AG10803 (cell line): ENCODE measurements around the gene XPOT.
A peak's percentile ranks its signal among the peaks of the same experiment; 100 is the strongest.

Experiments
- DNase-seq: peaks from one replicate; pipeline ENCODE4 v3.0.0; 2010; ENCODE audit warnings: low read depth
- H3K4me3 ChIP-seq: 2 replicates; pipeline ENCODE4 v1.5.1; 2011; ENCODE audit warnings: mild to moderate bottlenecking, low read length, control low read depth
- TF ChIP-seq, protein P1 (sequence below): conservative IDR thresholded peaks from 2 replicates; pipeline ENCODE4 v1.5.1; 2011; ENCODE audit warnings: mild to moderate bottlenecking, low read length, control low read depth, inconsistent platforms

Gene XPOT

DNA sequence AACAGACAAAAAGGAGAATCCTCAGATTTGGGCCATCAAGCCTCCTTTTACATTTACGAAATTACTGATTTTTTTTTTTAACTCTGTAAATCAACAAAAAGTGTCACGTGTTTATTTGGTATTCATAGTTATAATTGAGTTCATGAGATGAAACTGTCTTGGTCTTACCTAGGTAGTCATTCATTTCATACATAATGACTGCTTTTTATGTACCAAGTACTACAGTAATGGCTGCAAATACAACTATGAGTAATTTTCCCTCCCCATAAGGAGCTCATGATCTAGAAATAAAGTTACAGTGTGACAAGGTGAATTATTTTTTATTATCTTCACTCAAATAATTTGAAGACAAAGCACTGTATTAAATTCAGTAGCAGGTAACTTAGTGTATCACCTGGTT is 41.3 kb downstream of the XPOT start:
- TF ChIP-seq, protein P1, sequence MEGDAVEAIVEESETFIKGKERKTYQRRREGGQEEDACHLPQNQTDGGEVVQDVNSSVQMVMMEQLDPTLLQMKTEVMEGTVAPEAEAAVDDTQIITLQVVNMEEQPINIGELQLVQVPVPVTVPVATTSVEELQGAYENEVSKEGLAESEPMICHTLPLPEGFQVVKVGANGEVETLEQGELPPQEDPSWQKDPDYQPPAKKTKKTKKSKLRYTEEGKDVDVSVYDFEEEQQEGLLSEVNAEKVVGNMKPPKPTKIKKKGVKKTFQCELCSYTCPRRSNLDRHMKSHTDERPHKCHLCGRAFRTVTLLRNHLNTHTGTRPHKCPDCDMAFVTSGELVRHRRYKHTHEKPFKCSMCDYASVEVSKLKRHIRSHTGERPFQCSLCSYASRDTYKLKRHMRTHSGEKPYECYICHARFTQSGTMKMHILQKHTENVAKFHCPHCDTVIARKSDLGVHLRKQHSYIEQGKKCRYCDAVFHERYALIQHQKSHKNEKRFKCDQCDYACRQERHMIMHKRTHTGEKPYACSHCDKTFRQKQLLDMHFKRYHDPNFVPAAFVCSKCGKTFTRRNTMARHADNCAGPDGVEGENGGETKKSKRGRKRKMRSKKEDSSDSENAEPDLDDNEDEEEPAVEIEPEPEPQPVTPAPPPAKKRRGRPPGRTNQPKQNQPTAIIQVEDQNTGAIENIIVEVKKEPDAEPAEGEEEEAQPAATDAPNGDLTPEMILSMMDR = no peak
- no peak for DNase-seq
- H3K4me3 ChIP-seq = no peak overlapping the region

DNA sequence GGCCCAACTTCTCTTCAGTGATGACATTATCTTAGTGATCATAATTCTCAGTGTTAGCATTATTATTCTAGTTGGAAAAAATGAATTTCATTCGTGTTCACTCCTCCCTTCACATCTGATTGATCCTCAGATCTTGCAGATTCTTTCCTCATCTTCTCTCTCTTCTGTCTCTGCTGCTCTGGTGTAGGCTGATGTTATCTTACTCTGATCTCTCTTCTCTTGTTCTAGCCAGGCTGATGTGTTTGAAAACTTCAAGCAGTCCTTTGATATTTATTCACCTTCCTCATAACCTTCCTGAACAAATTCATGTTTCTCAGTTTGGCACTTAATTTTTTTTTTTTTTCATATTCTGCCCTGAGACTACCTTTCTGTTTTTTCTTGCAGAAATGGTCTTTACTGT is 42.1 kb downstream of the XPOT start:
- DNase-seq = no peak
- no peak overlapping the region for H3K4me3 ChIP-seq
- TF ChIP-seq, protein P1 = no peak

DNA sequence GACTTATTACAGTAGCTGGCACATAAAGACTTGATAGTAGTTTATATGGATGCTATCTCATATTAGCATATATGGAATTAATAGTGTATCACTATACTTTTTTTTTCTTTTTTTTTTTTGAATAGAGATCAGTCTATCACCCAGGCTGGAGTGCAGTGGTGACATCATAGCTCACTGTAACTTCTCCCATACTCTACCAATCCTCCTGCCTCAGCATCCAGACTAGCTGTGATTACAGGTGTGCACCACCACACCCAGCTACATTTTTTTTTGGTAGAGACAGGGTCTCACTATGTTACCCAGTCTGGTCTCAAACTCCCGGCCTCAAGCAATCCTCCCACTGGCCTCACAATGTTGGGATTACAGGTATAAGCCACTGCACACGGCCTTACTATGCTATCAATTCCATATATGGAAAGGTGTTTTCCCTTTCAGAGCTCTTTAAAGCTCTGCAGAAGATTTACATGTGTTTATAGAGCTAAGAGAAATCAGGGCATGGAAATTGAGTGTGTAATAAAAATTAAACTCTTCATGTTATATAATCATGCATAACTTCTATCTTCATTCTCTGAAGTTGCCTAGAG is 46.0 kb downstream of the XPOT start:
- H3K4me3 ChIP-seq = no peak overlapping the region
- TF ChIP-seq, protein P1 = no peak
- DNase-seq = no peak

DNA sequence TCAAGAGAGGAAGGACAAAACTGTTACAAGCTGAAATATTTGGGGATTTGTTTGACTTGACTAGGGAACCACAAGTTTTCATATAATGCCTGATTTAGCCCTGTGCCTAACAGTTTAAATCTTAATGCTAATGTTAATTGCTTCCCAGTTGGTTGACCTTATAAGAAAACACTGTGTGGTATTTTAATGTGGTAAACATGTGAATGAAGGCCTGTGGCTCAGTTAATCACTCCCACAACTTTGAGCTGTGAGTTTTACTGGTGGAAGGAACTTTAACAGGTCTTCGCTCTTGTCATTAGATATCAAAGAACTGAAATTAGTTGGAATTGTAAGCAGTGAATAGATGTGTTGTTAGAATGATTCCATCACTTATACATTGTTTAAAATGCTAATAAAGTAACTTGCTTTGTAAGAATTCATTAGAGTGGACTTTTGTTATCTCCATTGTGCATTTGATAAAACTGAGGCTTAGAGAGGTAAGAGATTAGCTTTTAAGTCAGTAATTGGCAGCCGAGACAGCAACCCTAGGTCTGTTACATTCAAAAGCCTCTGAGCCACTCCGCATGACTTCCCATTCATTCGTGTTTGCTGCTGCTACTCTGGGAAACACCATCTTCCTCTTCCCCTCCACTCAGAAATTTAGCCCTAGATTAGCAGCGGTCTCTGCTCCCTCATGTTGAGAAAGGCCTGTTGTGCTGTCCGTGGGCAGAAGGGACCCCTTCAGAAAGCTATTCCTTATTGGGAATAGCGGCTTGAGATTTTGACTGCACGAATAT is 46.7 kb downstream of the XPOT start:
- TF ChIP-seq, protein P1 = no peak
- peak overlapping the region; percentile 85 for H3K4me3 ChIP-seq
- DNase-seq = peak; percentile 20

DNA sequence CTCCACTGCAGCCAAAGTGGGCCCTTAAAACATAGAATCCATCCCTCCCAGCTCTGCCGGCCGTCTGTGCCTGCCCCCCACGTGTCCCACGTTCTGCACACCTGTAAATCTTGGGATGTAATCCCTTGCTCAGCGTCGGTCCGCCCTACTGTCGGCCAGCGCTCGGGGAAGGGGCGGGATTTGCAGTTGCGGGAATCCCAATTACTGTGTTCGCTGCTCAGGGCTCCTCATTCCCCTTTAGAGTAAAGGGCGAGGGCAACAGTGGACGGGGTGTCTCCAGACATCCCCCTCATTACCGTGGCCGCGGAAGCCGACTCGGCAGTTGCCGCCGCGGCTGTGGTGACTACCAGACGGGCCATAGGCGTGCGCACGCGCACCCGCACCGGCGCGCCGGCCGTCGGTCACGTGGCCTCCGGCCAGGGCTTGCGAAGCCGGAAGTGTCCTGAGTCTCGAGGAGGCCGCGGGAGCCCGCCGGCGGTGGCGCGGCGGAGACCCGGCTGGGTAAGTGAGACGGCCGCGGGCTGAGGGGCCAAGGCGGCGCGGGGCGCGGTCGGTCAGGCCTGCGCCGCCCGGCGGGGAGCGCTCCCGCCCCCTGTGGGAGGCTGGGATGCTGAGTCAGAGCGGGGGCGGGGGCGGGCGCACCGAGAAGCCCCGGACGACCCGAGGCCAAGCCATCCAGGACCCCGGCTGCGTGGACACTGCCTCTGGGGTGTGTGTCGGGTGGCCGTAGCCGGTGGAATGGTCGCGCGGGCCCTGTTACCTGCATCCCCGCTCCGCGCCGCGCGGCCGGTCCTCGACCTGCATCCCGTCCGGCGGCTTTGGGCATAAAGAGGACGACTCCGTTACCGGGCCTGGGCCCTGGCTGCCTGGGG is 47.7 kb downstream of the XPOT start, which contains the start of gene TBK1:
TBK1 (plus strand) TSS at position 434 of the 872 bp plus-strand sequence. CDS start 3,751 bp downstream, outside the sequence.
- H3K4me3 ChIP-seq = peak within 1 kb of the TSS; percentile 85
- TF ChIP-seq, protein P1 = no peak
- DNase-seq = peak; percentile 83

DNA sequence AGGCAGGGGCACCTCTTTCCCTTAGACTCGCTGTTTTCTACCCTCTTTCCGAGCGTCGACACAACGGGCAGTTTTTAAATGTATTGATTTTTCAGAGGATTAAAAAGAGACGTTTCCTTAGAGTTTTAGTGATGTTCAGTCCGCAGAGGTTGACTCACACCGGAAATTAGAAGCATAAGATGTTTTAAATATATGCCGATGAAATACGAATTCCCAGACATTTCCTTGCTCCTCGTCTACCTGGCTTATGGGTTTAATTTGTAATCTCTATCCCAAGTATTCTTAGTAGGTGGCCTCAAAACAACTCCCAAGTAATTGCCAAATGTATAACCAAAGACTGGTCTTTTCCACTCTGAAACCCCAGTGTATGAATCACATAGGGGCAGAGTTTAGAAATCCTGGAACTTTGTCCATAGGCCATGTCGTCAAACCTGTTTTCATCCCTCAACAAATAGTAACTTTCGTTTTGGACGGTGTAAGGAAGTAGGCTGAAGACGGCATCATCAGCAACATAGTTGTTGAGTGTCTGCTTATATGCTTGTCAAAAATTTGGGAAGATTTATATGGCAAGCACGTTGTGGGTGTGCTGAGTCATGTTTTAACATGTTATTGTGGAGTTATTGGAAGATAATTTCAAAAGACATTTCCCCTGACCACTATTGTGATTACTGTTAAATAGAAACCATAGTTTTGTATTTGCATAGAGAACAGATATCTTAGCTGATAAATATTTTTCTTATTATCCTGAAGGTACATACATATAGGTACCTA is 48.6 kb downstream of the XPOT start:
- TF ChIP-seq, protein P1 = no peak
- DNase-seq = peak; percentile 86
- H3K4me3 ChIP-seq = peak overlapping the region; percentile 85
